Measurements from ENCODE around the gene DIPK1A.

- no peak for TF ChIP-seq CTCF (conservative IDR thresholded peaks at IDR 0.05 in 1 of 2, IDR thresholded peaks at IDR 0.05 in 1 of 2; ENCODE audit: low read depth in 1 of 2, low read length in 2 of 2)
- TF ChIP-seq EZH2 (IDR thresholded peaks at IDR 0.05; ENCODE audit: low read length, missing control alignments), result no peak
Observed at GRCh38 chr1:92792340-92792782, 168.9 kb downstream of the DIPK1A start.

Data from fibroblast of lung (primary cell).